Right renal pelvis (tissue), 4 donors: ENCODE results near the gene FMN1. TPM values are rescaled to one million over a fixed set of nuclear protein-coding genes. Genes with fewer than 3 reads are reported as not detected.

ENCODE experiments used
- DNase-seq, 4 donors: peaks; one replicate each; pipeline ENCODE4 v3.0.0-alpha.2; 2013; ENCODE audit warnings: low read depth in 4 of 4, low spot score in 3 of 4, missing footprints in 1 of 4
- polyA plus RNA-seq, 4 donors: library from polyadenylated mRNA; unstranded; fragments of 120-200 nt; gene quantifications; one replicate each; pipeline ENCODE4 v1.2.1, GENCODE V29; 2013; ENCODE audit not compliant: insufficient read length in 4 of 4

The FMN1 gene
- polyA plus RNA-seq, 4 donors: 16.4 to 18.6 (median 17.1) TPM

GRCh38 chr15:33028495-33028894, 166.0 kb downstream of the FMN1 start:
- no peak for DNase-seq

GRCh38 chr15:33027306-33028035, 167.0 kb downstream of the FMN1 start:
- DNase-seq: no peak

- no peak for DNase-seq
These were observed 167.9 kb downstream of the FMN1 start for GRCh38 chr15:33026614-33027013.

- DNase-seq: no peak
These were observed 171.9 kb downstream of the FMN1 start for GRCh38 chr15:33022629-33023028.

- no peak for DNase-seq
These were observed 172.6 kb downstream of the FMN1 start for GRCh38 chr15:33021806-33022389.

- no peak for DNase-seq
These were observed 175.0 kb downstream of the FMN1 start for GRCh38 chr15:33019354-33019981.

- DNase-seq: no peak
These were observed 178.0 kb downstream of the FMN1 start for GRCh38 chr15:33016405-33017024.

- no peak for DNase-seq
These were observed 179.9 kb downstream of the FMN1 start for GRCh38 chr15:33014586-33014985.

- DNase-seq: no peak
These were observed 180.6 kb downstream of the FMN1 start for GRCh38 chr15:33013827-33014445.

- no peak for DNase-seq
These were observed 182.5 kb downstream of the FMN1 start for GRCh38 chr15:33011976-33012375.

- no peak for DNase-seq
These were observed 184.9 kb downstream of the FMN1 start for GRCh38 chr15:33009603-33010002.

GRCh38 chr15:33009026-33009425, 185.5 kb downstream of the FMN1 start:
- no peak for DNase-seq

GRCh38 chr15:33008284-33008995, 186.1 kb downstream of the FMN1 start:
- no peak for DNase-seq

GRCh38 chr15:33007303-33007855, 187.1 kb downstream of the FMN1 start:
- no peak for DNase-seq

GRCh38 chr15:33005582-33005981, 188.9 kb downstream of the FMN1 start:
- DNase-seq: no peak

GRCh38 chr15:33001926-33002325, 192.6 kb downstream of the FMN1 start:
- no peak for DNase-seq

- DNase-seq: no peak
These were observed 195.4 kb downstream of the FMN1 start for GRCh38 chr15:32998979-32999672.

- no peak for DNase-seq
These were observed 196.3 kb downstream of the FMN1 start for GRCh38 chr15:32998182-32998581.

- peak in 1 of 4 donors; percentile 38 for DNase-seq
These were observed 199.6 kb downstream of the FMN1 start for GRCh38 chr15:32994810-32995424.
